Measurements from ENCODE around the gene CMC1. TPM values are rescaled to one million over a fixed set of nuclear protein-coding genes. Genes with fewer than 3 reads are reported as not detected.

Gene CMC1
- total and polyA plus RNA-seq, 9 of the 15 experiments (the other 6 are each of a cell fraction or from before 2014, with no cell fraction given), result 15.9 to 74.6 (median 48.9) TPM

- TF ChIP-seq ZBTB40 (IDR thresholded peaks at IDR 0.05), result no peak
- no peak for TF ChIP-seq ZBTB40 (CRISPR knock-in tag; IDR thresholded peaks at IDR 0.05)
- TF ChIP-seq MEF2D (tag; conservative IDR thresholded peaks at IDR 0.05; ENCODE audit: low read depth), result peak; percentile 68
- no peak for TF ChIP-seq SP2 (IDR thresholded peaks at IDR 0.05; ENCODE audit: extremely low read depth, low read depth, low read length, poor library complexity, severe bottlenecking)
- no peak for TF ChIP-seq USF2 (CRISPR knock-in tag; IDR thresholded peaks at IDR 0.05)
- TF ChIP-seq MTF1 (CRISPR knock-in tag; IDR thresholded peaks at IDR 0.05; ENCODE audit: borderline replicate concordance), result no peak
- no peak for TF ChIP-seq ELF1 (tag; IDR thresholded peaks at IDR 0.05)
- no peak for TF ChIP-seq ZNF511 (CRISPR knock-in tag; IDR thresholded peaks at IDR 0.05)
- no peak for TF ChIP-seq ZFP1 (CRISPR knock-in tag; IDR thresholded peaks at IDR 0.05)
- TF ChIP-seq EWSR1 (IDR thresholded peaks at IDR 0.05; ENCODE audit: borderline replicate concordance, low read depth, partially characterized antibody), result no peak
- no peak for TF ChIP-seq JUND (IDR thresholded peaks at IDR 0.05; ENCODE audit: borderline replicate concordance, low read depth, low read length)
- no peak; the same call in 2 of the 3 replicates for TF ChIP-seq JUND (tag; IDR thresholded peaks at IDR 0.05; ENCODE audit: borderline replicate concordance, low read depth, low read length)
- TF ChIP-seq ILK (tag; IDR thresholded peaks at IDR 0.05; ENCODE audit: borderline replicate concordance, low read depth), result no peak
- TF ChIP-seq NFATC3 (IDR thresholded peaks at IDR 0.05), result no peak
- no peak for TF ChIP-seq ZNF146 (CRISPR knock-in tag; IDR thresholded peaks at IDR 0.05; ENCODE audit: unreplicated experiment)
- 0 out of 2 replicates have a peak, but pooled peaks have one; percentile 27 for TF ChIP-seq SOX6 (IDR thresholded peaks at IDR 0.05)
- TF ChIP-seq C11orf30 (IDR thresholded peaks at IDR 0.05; ENCODE audit: low read depth), result no peak
- no peak for TF ChIP-seq POU5F1 (IDR thresholded peaks at IDR 0.05; ENCODE audit: borderline replicate concordance, low read depth, low read length, partially characterized antibody)
- TF ChIP-seq TAF9B (IDR thresholded peaks at IDR 0.05; ENCODE audit: partially characterized antibody), result no peak
Observed at GRCh38 chr3:28308196-28308595, 66.8 kb downstream of the CMC1 start (continued).
